ENCODE results near the gene RAD23A.

Gene RAD23A

GRCh38 chr19:12985049-12985776, 39.6 kb downstream of the RAD23A start:
- DNase-seq = no peak

GRCh38 chr19:12986726-12987125, 41.1 kb downstream of the RAD23A start:
- no peak for DNase-seq

GRCh38 chr19:12987190-12987589, 41.5 kb downstream of the RAD23A start:
- DNase-seq = no peak

GRCh38 chr19:12987781-12988180, 42.1 kb downstream of the RAD23A start:
- no peak for DNase-seq

- DNase-seq = no peak
Measured at GRCh38 chr19:12990431-12990830, 44.8 kb downstream of the RAD23A start.

- DNase-seq = no peak
Measured at GRCh38 chr19:12990853-12991252, 45.2 kb downstream of the RAD23A start.

GRCh38 chr19:12991296-12991695, 45.6 kb downstream of the RAD23A start:
- no peak for DNase-seq

- DNase-seq = no peak
Measured at GRCh38 chr19:12992729-12993128, 47.1 kb downstream of the RAD23A start.

GRCh38 chr19:12993562-12993961, 47.9 kb downstream of the RAD23A start:
- no peak for DNase-seq

- peak; percentile 52 for DNase-seq
Measured at GRCh38 chr19:12994701-12995595, 49.3 kb downstream of the RAD23A start, which contains the start of gene NFIX. Gene NFIX (plus strand): TSS chr19:12995475. CDS start chr19:12995838, 363 bp downstream.

GRCh38 chr19:12995596-12996405, 50.1 kb downstream of the RAD23A start:
- no peak for DNase-seq

- no peak for DNase-seq
Measured at GRCh38 chr19:12996406-12997094, 50.9 kb downstream of the RAD23A start.

- no peak for DNase-seq
Measured at GRCh38 chr19:12997179-12997966, 51.7 kb downstream of the RAD23A start.

GRCh38 chr19:12997967-12998940, 52.6 kb downstream of the RAD23A start:
- DNase-seq = no peak

GRCh38 chr19:13001166-13001501, 55.5 kb downstream of the RAD23A start:
- DNase-seq = no peak

- DNase-seq = no peak
Measured at GRCh38 chr19:13001502-13002165, 56.0 kb downstream of the RAD23A start.

- no peak for DNase-seq
Measured at GRCh38 chr19:13002166-13002898, 56.7 kb downstream of the RAD23A start.

- DNase-seq = no peak
Measured at GRCh38 chr19:13003081-13003480, 57.4 kb downstream of the RAD23A start.
